Hepatocyte (in vitro differentiated cells): ENCODE results near the gene RASSF3. TPM values are rescaled to one million over a fixed set of nuclear protein-coding genes. Genes with fewer than 3 reads are reported as not detected.

ENCODE experiments used
- DNase-seq: peaks from one replicate; pipeline ENCODE4 v3.0.0-alpha.2; 2016; ENCODE audit warnings: low spot score
- H2AFZ ChIP-seq: fragments of 200-600 bp; sonication (generic); 2 replicates; pipeline ENCODE4 v1.6.0; 2016; ENCODE audit warnings: antibody characterized with exemption, mild to moderate bottlenecking
- H3K27ac ChIP-seq: fragments of 200-600 bp; sonication (generic); 2 replicates; pipeline ENCODE4 v1.5.1; 2016; ENCODE audit warnings: mild to moderate bottlenecking
- H3K27me3 ChIP-seq: fragments of 200-600 bp; sonication (generic); 2 replicates; pipeline ENCODE4 v1.6.1; 2016
- H3K36me3 ChIP-seq: fragments of 200-600 bp; sonication (generic); replicated peaks from 2 replicates; pipeline ENCODE4 v1.5.1; 2016; ENCODE audit warnings: low read depth; ENCODE audit not compliant: insufficient read depth
- H3K4me1 ChIP-seq: fragments of 200-600 bp; sonication (generic); 2 replicates; pipeline ENCODE4 v1.5.1; 2016; ENCODE audit warnings: mild to moderate bottlenecking, moderate library complexity; ENCODE audit not compliant: insufficient read depth
- H3K4me2 ChIP-seq: fragments of 200-600 bp; sonication (generic); 2 replicates; pipeline ENCODE4 v1.6.0; 2016
- H3K4me3 ChIP-seq: fragments of 200-600 bp; sonication (generic); 2 replicates; pipeline ENCODE4 v1.5.1; 2016; ENCODE audit warnings: mild to moderate bottlenecking
- H3K79me2 ChIP-seq: fragments of 200-600 bp; sonication (generic); 2 replicates; pipeline ENCODE4 v1.6.0; 2017; ENCODE audit warnings: mild to moderate bottlenecking
- H3K9me2 ChIP-seq: fragments of 200-600 bp; sonication (generic); replicated peaks from 2 replicates; pipeline ENCODE4 v1.6.0; 2017; ENCODE audit warnings: mild to moderate bottlenecking; ENCODE audit not compliant: insufficient read depth
- H3K9me3 ChIP-seq: fragments of 200-600 bp; sonication (generic); 2 replicates; pipeline ENCODE4 v1.5.1; 2016; ENCODE audit warnings: low read depth, mild to moderate bottlenecking
- H4K20me1 ChIP-seq: fragments of 200-600 bp; sonication (generic); 2 replicates; pipeline ENCODE4 v1.6.0; 2016; ENCODE audit warnings: mild to moderate bottlenecking; ENCODE audit not compliant: insufficient read depth, poor library complexity, severe bottlenecking
- CTCF ChIP-seq: fragments of 200-600 bp; sonication (generic); IDR thresholded peaks from 2 replicates; pipeline ENCODE4 v1.5.1; 2016; ENCODE audit warnings: antibody characterized with exemption, mild to moderate bottlenecking; ENCODE audit not compliant: poor library complexity
- EZH2 ChIP-seq: fragments of 200-600 bp; sonication (generic); IDR thresholded peaks from 2 replicates; pipeline ENCODE4 v1.6.1; 2016; ENCODE audit warnings: antibody characterized with exemption, mild to moderate bottlenecking, borderline replicate concordance
- EZH2phosphoT487 ChIP-seq: fragments of 200-600 bp; sonication (generic); IDR thresholded peaks from one replicate; pipeline ENCODE4 v1.6.1; 2018; ENCODE audit warnings: antibody characterized with exemption, mild to moderate bottlenecking, low read depth, moderate library complexity; ENCODE audit not compliant: unreplicated experiment, severe bottlenecking
- WGBS: methylation state at CpG from one replicate; pipeline ENCODE4 v1.1.6; 2016; ENCODE audit warnings: low lambda C conversion rate; ENCODE audit errors: missing lambda C conversion rate; 5-methylcytosine and 5-hydroxymethylcytosine counted together
- polyA plus RNA-seq: library from polyadenylated mRNA; unstranded; fragments of >200 nt; fragmentation: Nextera tagmentation; extraction: Ambion mirVana; gene quantifications from 2 replicates; pipeline ENCODE4 v1.2.1, GENCODE V29; 2016
- total RNA-seq: library from RNA; depleted of rRNA; stranded (reverse); fragments of >200 nt; gene quantifications from 2 replicates; pipeline ENCODE4 v1.2.3, GENCODE V29; 2014

Gene RASSF3
- total and polyA plus RNA-seq, 2 experiments from 2014 or later, result 7.8 to 22.3 TPM

- Histone ChIP-seq H3K27me3 (peaks cover 3% of the 10 kb centered on the region), H4K20me1 (no peaks in the 10 kb centered on the region), H3K4me2 (no peak overlapping the region), H3K9me3 (no peaks in the 10 kb centered on the region), H3K27ac (no peak overlapping the region), H3K79me2 (peaks cover 42% of the 10 kb centered on the region), H3K9me2 (no peaks in the 10 kb centered on the region), H3K36me3 (no peaks in the 10 kb centered on the region), H3K4me3 (no peak overlapping the region), H2AFZ (no peak overlapping the region), H3K4me1 (peaks cover 18% of the 10 kb centered on the region)
- TF ChIP-seq EZH2, result no peak
- TF ChIP-seq CTCF, result no peak
- TF ChIP-seq EZH2phosphoT487, result no peak
- no peak for DNase-seq
- 87% methylated on average over 5 of the region's 5 CpGs for WGBS
Observed at GRCh38 chr12:64663015-64663414, 52.7 kb downstream of the RASSF3 start.

- WGBS, result 62% methylated on average over 4 of the region's 4 CpGs
- no peaks in the 10 kb centered on the region for H3K9me3 ChIP-seq
- peak overlapping the region; percentile 47 for H3K4me2 ChIP-seq
- H3K36me3 ChIP-seq, result no peaks in the 10 kb centered on the region
- H3K4me1 ChIP-seq, result peaks cover 35% of the 10 kb centered on the region
- H3K9me2 ChIP-seq, result no peaks in the 10 kb centered on the region
- H3K79me2 ChIP-seq, result peaks cover 43% of the 10 kb centered on the region
- H3K27ac ChIP-seq, result peak overlapping the region; percentile 18
- no peak overlapping the region for H3K4me3 ChIP-seq
- TF ChIP-seq EZH2 (no peak), EZH2phosphoT487 (no peak), CTCF (no peak)
- no peak overlapping the region for H2AFZ ChIP-seq
- DNase-seq, result no peak
- H4K20me1 ChIP-seq, result no peaks in the 10 kb centered on the region
- H3K27me3 ChIP-seq, result peaks cover 3% of the 10 kb centered on the region
Observed at GRCh38 chr12:64665514-64665913, 55.2 kb downstream of the RASSF3 start.

GRCh38 chr12:64666054-64666914 lies 56.0 kb downstream of the RASSF3 start:
- TF ChIP-seq EZH2 (no peak), EZH2phosphoT487 (peak; percentile 87)
- no peak for DNase-seq
- no peaks in the 10 kb centered on the region for H3K9me3 ChIP-seq
- H3K4me2 ChIP-seq, result peak overlapping the region; percentile 47
- H3K4me1 ChIP-seq, result peaks cover 35% of the 10 kb centered on the region
- H3K27ac ChIP-seq, result peak overlapping the region; percentile 18
- no peaks in the 10 kb centered on the region for H3K9me2 ChIP-seq
- no peaks in the 10 kb centered on the region for H4K20me1 ChIP-seq
- H3K4me3 ChIP-seq, result no peak overlapping the region
- H3K27me3 ChIP-seq, result no peaks in the 10 kb centered on the region
- WGBS, result 46% methylated on average over 3 of the region's 3 CpGs
- H3K36me3 ChIP-seq, result no peaks in the 10 kb centered on the region
- H3K79me2 ChIP-seq, result peaks cover 41% of the 10 kb centered on the region
- no peak overlapping the region for H2AFZ ChIP-seq

- TF ChIP-seq EZH2phosphoT487, result no peak
- no peak for TF ChIP-seq CTCF
- TF ChIP-seq EZH2, result no peak
- Histone ChIP-seq H2AFZ (no peak overlapping the region), H3K4me1 (peaks cover 42% of the 10 kb centered on the region), H3K4me3 (no peak overlapping the region), H3K36me3 (no peaks in the 10 kb centered on the region), H3K27ac (no peak overlapping the region), H3K9me3 (no peaks in the 10 kb centered on the region), H3K4me2 (no peak overlapping the region), H3K9me2 (no peaks in the 10 kb centered on the region), H3K79me2 (peaks cover 44% of the 10 kb centered on the region), H3K27me3 (no peaks in the 10 kb centered on the region), H4K20me1 (no peaks in the 10 kb centered on the region)
- WGBS, result 68% methylated on average over 2 of the region's 2 CpGs
- DNase-seq, result no peak
Observed at GRCh38 chr12:64667793-64668192, 57.5 kb downstream of the RASSF3 start.
